ENCODE measurements around the gene FAM13C.
"Not testable (repeated sequence)": the region's sequence is repeated elsewhere in the genome, so short reads cannot be mapped to it uniquely, and the experiment has no call there.

FAM13C gene

GRCh38 chr10:59362144-59362958 is at the start of gene FAM13C:
Gene FAM13C, minus strand, starts transcription at chr10:59362549. Its CDS starts 89 bp downstream, at chr10:59362460.
- no peak for DNase-seq (ENCODE audit: low read depth, low spot score)
- H3K27ac ChIP-seq: no peak within 1 kb of the TSS

GRCh38 chr10:59405235-59405634 is 42.9 kb upstream of the FAM13C start:
- DNase-seq (ENCODE audit: low read depth, low spot score): no peak

GRCh38 chr10:59400214-59400613 is 37.9 kb upstream of the FAM13C start:
- no peak for DNase-seq (ENCODE audit: low read depth, low spot score)
- H3K27ac ChIP-seq: no peak overlapping the region

More at GRCh38 chr10:59405235-59405634, 42.9 kb upstream of the FAM13C start:
- no peak overlapping the region for H3K27ac ChIP-seq

GRCh38 chr10:59399329-59399728 is 37.0 kb upstream of the FAM13C start:
- not testable (repeated sequence) for H3K27ac ChIP-seq; DNase-seq (ENCODE audit: low read depth, low spot score)

GRCh38 chr10:59397961-59398360 is 35.6 kb upstream of the FAM13C start:
- H3K27ac ChIP-seq: no peak overlapping the region
- no peak for DNase-seq (ENCODE audit: low read depth, low spot score)

- no peak overlapping the region for H3K27ac ChIP-seq
- no peak for DNase-seq (ENCODE audit: low read depth, low spot score)
Observed at GRCh38 chr10:59395984-59396383, 33.6 kb upstream of the FAM13C start.

- no peak for DNase-seq (ENCODE audit: low read depth, low spot score)
Observed at GRCh38 chr10:59393349-59393748, 31.0 kb upstream of the FAM13C start.

GRCh38 chr10:59391060-59391459 is 28.7 kb upstream of the FAM13C start:
- no peak overlapping the region for H3K27ac ChIP-seq
- DNase-seq (ENCODE audit: low read depth, low spot score): no peak

More at GRCh38 chr10:59393349-59393748, 31.0 kb upstream of the FAM13C start:
- H3K27ac ChIP-seq: no peak overlapping the region

GRCh38 chr10:59388671-59388976 is 26.3 kb upstream of the FAM13C start:
- no peak for DNase-seq (ENCODE audit: low read depth, low spot score)
- no peak overlapping the region for H3K27ac ChIP-seq

- no peak overlapping the region for H3K27ac ChIP-seq
- DNase-seq (ENCODE audit: low read depth, low spot score): no peak
Observed at GRCh38 chr10:59387951-59388670, 25.8 kb upstream of the FAM13C start.

- no peak overlapping the region for H3K27ac ChIP-seq
- DNase-seq (ENCODE audit: low read depth, low spot score): no peak
Observed at GRCh38 chr10:59384761-59385160, 22.4 kb upstream of the FAM13C start.

- no peak overlapping the region for H3K27ac ChIP-seq
- DNase-seq (ENCODE audit: low read depth, low spot score): no peak
Observed at GRCh38 chr10:59383908-59384307, 21.6 kb upstream of the FAM13C start.

GRCh38 chr10:59383436-59383835 is 21.1 kb upstream of the FAM13C start:
- no peak for DNase-seq (ENCODE audit: low read depth, low spot score)
- H3K27ac ChIP-seq: no peak overlapping the region

GRCh38 chr10:59382831-59383295 is 20.5 kb upstream of the FAM13C start:
- DNase-seq (ENCODE audit: low read depth, low spot score): no peak
- no peak overlapping the region for H3K27ac ChIP-seq

- H3K27ac ChIP-seq: no peak overlapping the region
- DNase-seq (ENCODE audit: low read depth, low spot score): no peak
Observed at GRCh38 chr10:59381687-59382086, 19.3 kb upstream of the FAM13C start.

GRCh38 chr10:59376846-59377245 is 14.5 kb upstream of the FAM13C start:
- DNase-seq (ENCODE audit: low read depth, low spot score): no peak
- H3K27ac ChIP-seq: no peak overlapping the region

GRCh38 chr10:59375990-59376389 is 13.6 kb upstream of the FAM13C start:
- no peak overlapping the region for H3K27ac ChIP-seq
- DNase-seq (ENCODE audit: low read depth, low spot score): no peak

GRCh38 chr10:59374916-59375315 is 12.6 kb upstream of the FAM13C start:
- DNase-seq (ENCODE audit: low read depth, low spot score): no peak
- H3K27ac ChIP-seq: no peak overlapping the region

GRCh38 chr10:59373071-59373470 is 10.7 kb upstream of the FAM13C start:
- H3K27ac ChIP-seq: no peak overlapping the region
- DNase-seq (ENCODE audit: low read depth, low spot score): no peak

GRCh38 chr10:59372543-59372942 is 10.2 kb upstream of the FAM13C start:
- H3K27ac ChIP-seq: no peak overlapping the region
- no peak for DNase-seq (ENCODE audit: low read depth, low spot score)

GRCh38 chr10:59366290-59366689 is 3.9 kb upstream of the FAM13C start:
- no peak for DNase-seq (ENCODE audit: low read depth, low spot score)
- H3K27ac ChIP-seq: no peak overlapping the region
